Kidney tubule cell (primary cell): ENCODE measurements around the gene RAB3A.

Source experiments
- DNase-seq: peaks from one replicate; pipeline ENCODE4 v3.0.0-alpha.2; 2018; ENCODE audit warnings: low spot score

The RAB3A gene

GRCh38 chr19:18197306-18197705 lies 6.5 kb downstream of the RAB3A start:
- DNase-seq, result no peak

GRCh38 chr19:18196511-18196845 lies 7.4 kb downstream of the RAB3A start:
- no peak for DNase-seq

- DNase-seq, result no peak
Observed at GRCh38 chr19:18194554-18195238, 9.1 kb downstream of the RAB3A start.

- DNase-seq, result no peak
Observed at GRCh38 chr19:18194181-18194530, 9.7 kb downstream of the RAB3A start.

GRCh38 chr19:18193388-18194180 lies 10.3 kb downstream of the RAB3A start:
- DNase-seq, result no peak

- peak; percentile 100 for DNase-seq
Observed at GRCh38 chr19:18192673-18193387, 11.0 kb downstream of the RAB3A start, which contains the start of gene MPV17L2. TSS of gene MPV17L2 (plus strand) at chr19:18193218. CDS start at chr19:18193282, 64 bp downstream.

GRCh38 chr19:18191640-18192062 lies 12.2 kb downstream of the RAB3A start:
- DNase-seq, result no peak

GRCh38 chr19:18190278-18190677 lies 13.6 kb downstream of the RAB3A start:
- no peak for DNase-seq

- DNase-seq, result no peak
Observed at GRCh38 chr19:18185538-18185937, 18.3 kb downstream of the RAB3A start.

GRCh38 chr19:18183529-18183928 lies 20.3 kb downstream of the RAB3A start:
- no peak for DNase-seq

GRCh38 chr19:18179957-18180356 lies 23.9 kb downstream of the RAB3A start:
- DNase-seq, result no peak

GRCh38 chr19:18176367-18177310 lies 27.2 kb downstream of the RAB3A start:
- DNase-seq, result peak; percentile 50

GRCh38 chr19:18174983-18175382 lies 28.9 kb downstream of the RAB3A start:
- no peak for DNase-seq

GRCh38 chr19:18173572-18174288 lies 30.1 kb downstream of the RAB3A start, which contains the start of gene IFI30:
TSS of gene IFI30 (plus strand) at chr19:18173813. CDS start at chr19:18173842, 29 bp downstream.
- DNase-seq, result peak; percentile 52

GRCh38 chr19:18173054-18173571 lies 30.7 kb downstream of the RAB3A start:
- no peak for DNase-seq

GRCh38 chr19:18172331-18173053 lies 31.4 kb downstream of the RAB3A start:
- no peak for DNase-seq

- DNase-seq, result no peak
Observed at GRCh38 chr19:18171605-18172327, 32.1 kb downstream of the RAB3A start.

- DNase-seq, result no peak
Observed at GRCh38 chr19:18170714-18171255, 33.1 kb downstream of the RAB3A start.
